Activated T-cell treated with anti-CD3 and anti-CD28 coated beads, Interleukin-2, amount 50 U/mL, for 1 hour (primary cell): Measurements from ENCODE around the gene ITGA3.

Experiments used
- DNase-seq: peaks from one replicate; pipeline ENCODE4 v3.0.0-alpha.2; 2020

Gene ITGA3

GRCh38 chr17:50112694-50113093 lies 56.8 kb downstream of the ITGA3 start:
- DNase-seq: no peak

- no peak for DNase-seq
These were observed 57.9 kb downstream of the ITGA3 start for GRCh38 chr17:50113624-50114320.

DNA sequence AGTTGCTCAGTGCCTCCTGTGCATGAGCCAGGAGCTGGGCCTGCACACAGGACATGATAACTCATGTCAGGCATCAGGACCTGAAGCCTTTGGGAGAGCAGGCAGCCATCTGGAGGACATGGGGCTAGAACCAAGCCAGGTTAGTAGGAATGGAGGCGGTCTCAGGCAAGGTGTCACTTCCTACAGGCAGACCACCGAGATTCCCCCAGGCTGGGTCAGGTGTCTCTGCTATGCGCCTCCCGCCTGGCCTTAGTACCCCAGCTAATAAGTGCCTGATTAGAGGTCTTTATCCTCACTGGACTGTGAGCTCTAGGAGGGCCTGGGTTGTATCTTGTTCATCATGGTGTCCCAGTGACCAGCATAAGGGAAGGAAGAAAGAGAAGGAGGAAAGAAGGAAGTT lies 58.5 kb downstream of the ITGA3 start:
- DNase-seq: no peak

GRCh38 chr17:50114849-50115357 lies 59.0 kb downstream of the ITGA3 start:
- no peak for DNase-seq

DNA sequence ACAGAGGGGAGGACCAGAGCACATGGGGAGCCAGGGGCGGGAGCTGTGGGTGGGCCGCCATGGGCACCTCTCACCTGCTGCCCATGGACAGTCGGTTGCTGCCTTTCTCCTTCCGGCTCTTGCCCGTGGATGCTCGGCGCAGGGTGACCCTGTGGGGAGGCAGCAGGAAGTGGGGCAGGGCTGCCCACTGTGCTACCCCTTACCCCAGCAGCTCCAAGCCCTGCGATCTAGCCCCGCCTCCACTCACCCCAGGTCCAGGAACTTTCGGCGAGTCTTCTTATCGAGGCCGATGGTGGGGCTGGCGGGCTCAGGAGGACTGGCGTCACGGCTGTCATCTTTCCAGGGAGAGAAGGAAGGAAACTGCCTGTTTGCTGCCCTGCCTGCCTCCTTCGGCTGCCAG lies 59.8 kb downstream of the ITGA3 start:
- DNase-seq: no peak

DNA sequence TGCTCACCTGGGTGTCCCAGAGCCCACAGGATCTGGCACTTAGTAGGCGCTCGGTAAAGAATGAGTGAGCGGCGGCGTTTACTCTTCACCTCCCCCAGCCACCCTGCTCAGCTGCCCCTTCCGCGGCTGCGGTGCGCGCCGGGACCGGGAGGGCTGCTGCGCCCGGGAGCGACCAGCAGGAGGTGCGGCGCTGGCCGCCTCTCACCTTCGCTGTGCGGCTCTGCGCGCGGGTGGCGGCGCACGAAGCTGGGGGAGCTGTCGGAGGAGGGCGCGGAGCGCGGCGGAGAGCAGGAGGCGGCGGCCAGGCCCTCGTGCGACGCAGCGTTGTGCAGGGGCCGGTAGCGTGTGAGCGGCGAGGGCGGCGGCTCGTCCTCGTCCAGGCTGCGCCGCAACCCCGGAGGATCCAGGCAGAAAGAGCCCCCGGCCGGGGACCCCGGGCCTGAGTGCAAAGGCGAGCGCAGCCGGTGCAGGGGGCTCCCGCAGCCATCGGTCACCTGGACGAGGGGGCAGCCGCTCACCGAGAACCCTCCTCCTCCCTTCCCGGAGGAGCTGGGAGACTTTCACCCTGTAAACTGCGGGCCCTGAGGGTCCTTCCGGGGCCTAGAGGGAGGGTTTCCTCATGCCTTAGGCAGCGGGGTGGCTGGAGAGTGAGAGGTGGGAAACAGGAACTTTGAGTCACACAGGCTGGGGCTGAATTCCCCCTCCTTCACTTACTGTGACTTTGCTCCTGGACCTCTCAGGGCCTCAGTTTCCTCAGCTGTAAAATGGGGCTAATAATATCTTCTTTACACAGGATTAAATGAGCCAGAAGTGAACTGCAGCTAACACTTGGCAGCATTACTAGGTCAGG lies 61.5 kb downstream of the ITGA3 start:
- peak; percentile 76 for DNase-seq

- DNase-seq: no peak
These were observed 62.3 kb downstream of the ITGA3 start for GRCh38 chr17:50118076-50118827.

DNA sequence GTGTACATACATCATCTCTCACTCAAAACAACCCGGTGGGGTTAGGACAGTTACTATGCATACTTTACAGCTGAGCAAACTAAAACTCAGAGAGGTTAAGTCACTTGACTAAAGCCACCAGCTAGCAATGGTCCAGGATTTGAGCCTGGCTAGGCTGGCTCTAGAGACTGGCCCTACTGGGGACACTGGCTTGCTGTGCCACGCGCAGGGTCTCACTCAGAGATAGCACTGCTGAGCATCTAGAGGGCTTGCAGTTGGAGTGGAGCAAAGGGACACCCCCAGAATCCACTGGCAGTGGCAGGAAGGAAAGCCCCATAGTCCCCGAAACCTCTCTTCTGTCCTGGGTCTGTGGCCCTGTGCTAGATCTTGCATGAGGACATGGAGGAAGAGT lies 62.9 kb downstream of the ITGA3 start:
- DNase-seq: no peak

- no peak for DNase-seq
These were observed 64.8 kb downstream of the ITGA3 start for GRCh38 chr17:50120475-50121253.

- DNase-seq: no peak
These were observed 67.0 kb downstream of the ITGA3 start for GRCh38 chr17:50122945-50123344.

GRCh38 chr17:50123649-50124349 lies 67.9 kb downstream of the ITGA3 start:
- DNase-seq: no peak

DNA sequence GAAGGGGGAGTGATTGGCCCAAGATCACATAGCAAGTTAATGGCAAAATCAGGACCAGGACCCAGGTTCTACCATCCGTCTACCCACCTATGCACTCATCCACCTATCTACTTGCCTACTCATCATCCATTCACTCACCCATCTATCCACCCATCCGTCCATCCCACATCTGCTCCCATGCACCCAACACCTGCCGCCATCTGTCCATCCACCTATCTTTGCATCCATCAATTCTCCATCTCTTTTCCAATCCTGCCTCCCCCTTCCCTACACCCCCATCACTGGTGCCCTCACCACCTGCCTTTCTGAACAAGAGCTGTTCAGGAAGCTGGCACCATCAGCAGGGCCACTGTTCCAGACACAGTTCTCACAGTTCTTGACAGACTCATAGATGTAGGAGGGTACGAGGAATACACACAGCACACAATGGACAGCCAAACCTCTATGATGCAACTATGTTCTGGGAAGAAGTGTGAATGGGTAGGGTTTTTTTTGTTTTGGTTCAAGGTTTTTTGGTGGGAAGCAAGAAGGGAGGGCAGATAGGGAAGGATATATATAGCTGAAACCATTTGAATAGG lies 69.6 kb downstream of the ITGA3 start:
- no peak for DNase-seq

- no peak for DNase-seq
These were observed 71.9 kb downstream of the ITGA3 start for GRCh38 chr17:50127697-50128361.

DNA sequence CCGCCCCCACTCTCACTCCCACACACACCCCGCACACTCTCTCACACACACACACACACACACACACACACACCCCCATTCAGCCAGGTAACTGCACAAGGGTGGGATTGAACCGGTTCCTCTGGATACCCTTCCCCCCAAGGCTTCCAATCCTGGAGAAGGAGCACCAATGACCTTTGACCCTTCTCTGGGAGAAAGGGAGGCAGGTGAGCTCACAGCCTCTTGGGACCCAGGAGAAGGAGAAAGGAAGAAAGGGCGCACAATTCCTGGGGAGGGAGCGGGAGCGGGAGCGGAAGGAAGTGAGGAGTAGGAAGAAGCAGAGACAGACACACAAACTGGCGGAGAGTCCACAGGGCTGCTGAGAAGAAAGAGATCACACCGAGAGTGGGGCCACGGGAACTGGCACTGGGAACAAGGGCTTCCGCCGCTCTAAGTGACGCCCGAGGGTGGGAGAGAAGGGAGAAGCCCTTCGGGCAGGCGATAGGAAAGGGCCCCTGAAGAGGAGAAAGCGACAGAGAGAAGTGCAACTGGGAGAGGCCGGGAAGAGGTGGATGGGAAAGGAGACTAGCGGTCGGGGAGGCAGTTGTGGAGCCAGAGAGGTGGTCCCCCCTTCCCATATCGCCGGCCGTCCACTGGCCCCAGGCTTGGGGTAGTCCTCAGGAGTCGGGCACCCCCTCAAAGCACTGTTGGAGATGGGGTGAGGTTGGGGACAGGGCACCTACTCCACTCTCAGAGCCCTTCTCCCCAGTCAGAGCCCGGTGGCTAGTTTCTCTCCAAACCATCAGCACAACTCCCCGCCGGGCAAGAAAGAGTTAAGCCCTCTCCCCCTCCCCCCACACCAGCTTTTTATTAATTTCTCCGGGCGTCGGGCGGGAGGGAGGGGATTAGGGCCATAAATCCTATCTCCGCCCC lies 72.8 kb downstream of the ITGA3 start:
- no peak for DNase-seq

DNA sequence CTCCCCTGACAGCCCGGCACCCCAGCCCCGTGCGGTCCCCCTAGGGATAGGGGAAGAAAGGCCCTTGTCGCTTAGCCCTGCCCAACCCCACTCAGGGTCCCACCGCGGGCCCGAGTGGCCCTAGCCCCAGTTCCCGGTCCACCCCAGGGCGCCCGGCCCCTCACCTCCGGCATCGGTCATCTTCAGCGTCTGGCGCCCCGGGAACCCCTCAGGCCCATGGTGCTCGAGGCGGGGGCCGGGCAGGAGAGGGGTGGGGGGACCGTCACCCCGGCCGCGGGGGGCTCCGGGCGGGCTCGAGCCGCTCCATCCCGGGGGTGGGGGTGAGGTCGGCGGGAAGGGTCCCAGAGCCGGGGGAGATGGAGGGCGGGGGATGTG lies 73.4 kb downstream of the ITGA3 start:
- DNase-seq: no peak

GRCh38 chr17:50129728-50130558 lies 74.0 kb downstream of the ITGA3 start, which contains the start of gene SAMD14:
Gene SAMD14 (minus strand): TSS chr17:50130160. CDS start chr17:50124959, 5,201 bp downstream.
- peak; percentile 68 for DNase-seq

DNA sequence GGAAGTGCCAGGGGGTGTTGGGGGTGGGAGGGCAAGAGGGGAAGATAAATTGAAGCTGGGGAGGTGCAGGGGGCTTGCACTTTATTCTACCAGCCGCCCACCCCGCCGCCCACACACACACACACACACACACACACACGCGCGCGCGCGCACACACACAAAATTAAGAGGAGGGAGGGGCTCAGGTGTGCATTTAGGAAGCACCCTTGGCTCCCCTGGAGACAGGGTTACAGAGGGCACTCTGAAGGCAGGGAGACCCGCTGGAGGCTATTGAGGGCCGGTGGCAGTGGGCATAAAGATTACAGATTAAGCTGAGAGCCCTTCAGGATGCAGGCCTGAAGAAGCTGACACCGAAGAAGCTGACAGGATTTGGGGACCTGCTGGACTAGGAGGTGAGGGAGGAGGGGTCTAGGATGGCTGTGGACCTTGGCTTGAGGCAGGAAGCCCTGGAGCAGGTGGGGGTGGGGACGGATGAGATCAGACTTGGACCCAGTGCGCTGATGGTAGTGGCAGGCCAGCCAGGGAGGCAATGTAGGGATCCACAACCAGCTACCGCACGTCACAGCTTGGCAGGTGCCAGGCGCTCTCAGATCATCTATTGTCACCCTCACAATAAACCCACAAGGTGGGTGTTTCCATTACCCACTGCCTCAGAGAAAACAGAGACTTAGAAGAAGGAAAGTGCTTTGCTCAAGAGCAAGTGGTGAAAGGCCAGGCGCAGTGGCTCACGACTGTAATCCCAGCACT lies 74.8 kb downstream of the ITGA3 start:
- peak; percentile 32 for DNase-seq
